Breast epithelium (tissue), 4 donors: ENCODE data around the gene POLR3F. TPM values are rescaled to one million over a fixed set of nuclear protein-coding genes. Genes with fewer than 3 reads are reported as not detected.

Experiments used
- DNase-seq, 2 donors: peaks; one replicate each; pipeline ENCODE4 v3.0.0-alpha.2; 2019; ENCODE audit warnings: low spot score in 2 of 2
- H3K27ac ChIP-seq, 2 donors: fragments of 200-600 bp; sonication (generic) in 1 of 2; one replicate each; pipeline ENCODE4 v1.5.1; 2016 to 2019; ENCODE audit warnings: mild to moderate bottlenecking in 1 of 2
- H3K27me3 ChIP-seq, 2 donors: fragments of 200-600 bp; sonication (generic) in 1 of 2; one replicate each; pipeline versions ENCODE4 v1.5.1 to v1.6.0; 2017 to 2019; ENCODE audit warnings: control low read depth in 1 of 2, mild to moderate bottlenecking in 1 of 2
- H3K36me3 ChIP-seq: fragments of 200-600 bp; one replicate; pipeline ENCODE4 v1.5.1; 2019
- H3K4me1 ChIP-seq, 2 donors: fragments of 200-600 bp; sonication (generic); one replicate each; pipeline ENCODE4 v1.5.1; 2016 to 2019; ENCODE audit warnings: control low read depth in 1 of 2
- H3K4me3 ChIP-seq, 3 donors: fragments of 200-600 bp; sonication (generic); 1 replicate in 2 of 3; 2 replicates in 1 of 3; pipeline ENCODE4 v1.5.1; 2016 to 2019; ENCODE audit warnings: mild to moderate bottlenecking in 3 of 3, moderate library complexity in 2 of 3
- H3K9me3 ChIP-seq, 2 donors: fragments of 200-600 bp; sonication (generic) in 1 of 2; one replicate each; pipeline ENCODE4 v1.5.1; 2016 to 2019; ENCODE audit warnings: control low read depth in 1 of 2
- POLR2A ChIP-seq: fragments of 450-650 bp; IDR thresholded peaks from one replicate; pipeline ENCODE4 v1.6.1; 2016; ENCODE audit warnings: antibody characterized with exemption, mild to moderate bottlenecking, moderate library complexity
- POLR2AphosphoS5 ChIP-seq, 3 donors: sonication (generic); formaldehyde crosslinking; IDR thresholded peaks; one replicate each; pipeline ENCODE4 v1.6.1; 2017; ENCODE audit warnings: antibody characterized with exemption in 3 of 3
- intact Hi-C: fragments of 100-400 bp; cut with DNase I; formaldehyde crosslinking; loops from one replicate; pipeline ENCODE4 v1.15.1; 2023; ENCODE audit warnings: low total_unique reads
- total RNA-seq, 3 donors: library from RNA; depleted of rRNA; stranded (reverse); fragments of >200 nt; gene quantifications; one replicate each; pipeline ENCODE4 v1.1.0, GENCODE V29; 2016
- TF ChIP-seq, protein P1 (sequence below), 3 donors: fragments of 450-650 bp; IDR thresholded peaks; one replicate each; pipeline ENCODE4 v1.5.1; 2016 to 2017; ENCODE audit warnings: antibody characterized with exemption in 3 of 3, mild to moderate bottlenecking in 3 of 3, moderate library complexity in 3 of 3

POLR3F gene
- total RNA-seq, 3 donors from 2014 or later = 6.9 to 17.6 (median 10.1) TPM

DNA sequence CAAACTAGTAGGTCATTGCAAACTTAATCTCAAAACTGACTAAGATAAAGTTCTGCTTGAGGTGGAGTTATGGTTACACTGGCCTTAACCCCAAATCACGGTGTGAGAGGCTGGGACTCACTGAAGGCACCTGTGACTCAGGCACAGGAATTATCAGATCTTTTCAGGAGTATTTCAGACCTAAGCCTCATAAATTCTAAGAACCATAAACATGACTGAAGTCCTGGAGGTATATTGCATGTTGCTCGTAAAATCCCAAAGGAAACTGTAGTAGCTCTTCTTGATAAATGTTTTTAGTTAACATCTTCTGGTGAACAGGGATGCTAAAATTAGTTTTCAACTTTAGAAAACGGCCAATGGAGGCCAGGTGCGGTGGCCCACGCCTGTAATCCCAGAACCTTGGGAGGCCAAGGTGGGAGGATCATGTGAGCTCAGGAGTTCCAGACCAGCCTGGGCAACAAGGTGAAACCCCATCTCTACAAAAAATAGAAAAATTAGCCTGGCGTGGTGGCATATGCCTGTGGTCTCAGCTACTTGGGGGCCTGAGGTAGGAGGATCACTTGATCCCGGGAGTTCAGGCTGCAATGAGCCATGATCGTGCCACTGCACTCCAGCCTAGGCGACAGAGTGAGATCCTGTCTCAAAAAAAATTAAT, 36.9 kb upstream of the POLR3F start:
- Histone ChIP-seq H3K36me3 (no peaks in the 10 kb centered on the region), H3K27ac (no peak overlapping the region), H3K4me1 (no peaks in the 10 kb centered on the region), H3K27me3 (no peaks in the 10 kb centered on the region), H3K9me3 (no peaks in the 10 kb centered on the region), H3K4me3 (no peak overlapping the region)
- intact Hi-C loops = no loop called here
- TF ChIP-seq, protein P1, sequence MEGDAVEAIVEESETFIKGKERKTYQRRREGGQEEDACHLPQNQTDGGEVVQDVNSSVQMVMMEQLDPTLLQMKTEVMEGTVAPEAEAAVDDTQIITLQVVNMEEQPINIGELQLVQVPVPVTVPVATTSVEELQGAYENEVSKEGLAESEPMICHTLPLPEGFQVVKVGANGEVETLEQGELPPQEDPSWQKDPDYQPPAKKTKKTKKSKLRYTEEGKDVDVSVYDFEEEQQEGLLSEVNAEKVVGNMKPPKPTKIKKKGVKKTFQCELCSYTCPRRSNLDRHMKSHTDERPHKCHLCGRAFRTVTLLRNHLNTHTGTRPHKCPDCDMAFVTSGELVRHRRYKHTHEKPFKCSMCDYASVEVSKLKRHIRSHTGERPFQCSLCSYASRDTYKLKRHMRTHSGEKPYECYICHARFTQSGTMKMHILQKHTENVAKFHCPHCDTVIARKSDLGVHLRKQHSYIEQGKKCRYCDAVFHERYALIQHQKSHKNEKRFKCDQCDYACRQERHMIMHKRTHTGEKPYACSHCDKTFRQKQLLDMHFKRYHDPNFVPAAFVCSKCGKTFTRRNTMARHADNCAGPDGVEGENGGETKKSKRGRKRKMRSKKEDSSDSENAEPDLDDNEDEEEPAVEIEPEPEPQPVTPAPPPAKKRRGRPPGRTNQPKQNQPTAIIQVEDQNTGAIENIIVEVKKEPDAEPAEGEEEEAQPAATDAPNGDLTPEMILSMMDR (IDR thresholded peaks at IDR 0.05) = no peak
- no peak for TF ChIP-seq POLR2A
- TF ChIP-seq POLR2AphosphoS5 (IDR thresholded peaks at IDR 0.05) = no peak
- DNase-seq = no peak

DNA sequence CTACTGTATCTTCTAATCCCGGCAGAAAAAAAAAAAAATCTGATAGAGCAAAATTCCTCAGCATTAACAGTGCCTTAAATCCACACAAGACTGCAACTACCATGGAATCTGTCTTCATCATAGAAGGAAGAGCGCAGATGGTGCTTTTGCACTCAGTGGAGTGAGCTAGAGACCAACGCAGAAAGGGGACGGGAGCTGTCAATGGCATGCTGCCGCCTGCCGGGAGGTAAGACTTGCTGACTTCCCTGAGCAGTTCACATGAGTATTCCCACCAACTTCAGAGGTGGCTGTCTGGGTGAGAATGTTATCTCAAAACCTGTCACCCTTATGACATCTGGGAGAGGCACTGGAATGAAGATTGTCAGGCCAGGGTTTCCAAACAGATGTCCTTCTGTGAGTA, 36.0 kb upstream of the POLR3F start:
- intact Hi-C loops = no loop called here
- Histone ChIP-seq H3K9me3 (no peaks in the 10 kb centered on the region), H3K4me3 (no peak overlapping the region), H3K27me3 (no peaks in the 10 kb centered on the region), H3K36me3 (no peaks in the 10 kb centered on the region), H3K4me1 (no peaks in the 10 kb centered on the region), H3K27ac (no peak overlapping the region)
- TF ChIP-seq POLR2AphosphoS5 (IDR thresholded peaks at IDR 0.05) (no peak), POLR2A (no peak)
- TF ChIP-seq, protein P1 (IDR thresholded peaks at IDR 0.05) = no peak
- DNase-seq = no peak

DNA sequence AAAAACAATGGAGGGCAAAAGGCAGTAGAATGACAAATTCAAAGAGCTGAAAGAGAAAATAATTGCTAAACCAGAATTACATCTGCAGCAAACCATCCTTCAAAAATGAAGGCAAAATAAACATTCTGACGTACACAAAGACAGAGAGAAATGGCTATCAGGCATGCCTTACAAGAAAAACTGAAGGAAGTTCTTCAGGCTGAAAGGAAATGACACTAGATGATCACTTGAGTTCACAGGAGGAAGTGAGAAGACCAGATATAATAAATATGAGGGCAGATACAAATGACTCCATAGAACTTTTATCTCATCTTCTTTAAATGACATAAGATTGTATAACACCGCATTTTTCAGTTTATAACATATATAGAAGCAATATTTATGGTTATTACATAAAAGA, 30.3 kb upstream of the POLR3F start:
- Histone ChIP-seq H3K27ac (no peak overlapping the region), H3K4me1 (no peaks in the 10 kb centered on the region), H3K27me3 (no peaks in the 10 kb centered on the region), H3K9me3 (no peaks in the 10 kb centered on the region), H3K4me3 (no peak overlapping the region), H3K36me3 (no peaks in the 10 kb centered on the region)
- TF ChIP-seq POLR2AphosphoS5 (IDR thresholded peaks at IDR 0.05) = no peak
- TF ChIP-seq, protein P1 (IDR thresholded peaks at IDR 0.05) = no peak
- no peak for TF ChIP-seq POLR2A
- DNase-seq = no peak
- intact Hi-C loops = no loop called here

DNA sequence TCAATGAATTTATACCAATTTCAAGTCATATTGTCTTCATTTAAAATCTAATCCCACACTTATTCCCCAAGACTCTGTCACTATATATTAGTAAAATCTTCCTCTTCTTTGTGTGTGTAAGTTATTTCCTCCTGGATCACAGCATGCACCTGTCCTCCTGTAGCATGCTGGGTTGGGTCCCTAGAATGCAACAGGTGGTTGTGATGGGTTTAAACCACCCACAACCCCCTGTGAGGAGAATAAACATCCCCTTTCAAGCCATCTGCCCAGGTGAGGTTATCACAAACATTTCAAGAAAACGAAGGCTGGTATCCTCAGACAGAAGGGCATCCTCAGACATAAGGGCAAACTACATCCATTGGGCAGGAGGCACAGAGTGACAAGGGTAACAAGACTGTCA, 26.8 kb upstream of the POLR3F start:
- TF ChIP-seq POLR2A = no peak
- no peak for TF ChIP-seq POLR2AphosphoS5 (IDR thresholded peaks at IDR 0.05)
- TF ChIP-seq, protein P1 (IDR thresholded peaks at IDR 0.05) = no peak
- Histone ChIP-seq H3K9me3 (no peaks in the 10 kb centered on the region), H3K27me3 (no peaks in the 10 kb centered on the region), H3K4me1 (no peaks in the 10 kb centered on the region), H3K36me3 (no peaks in the 10 kb centered on the region), H3K27ac (no peak overlapping the region), H3K4me3 (no peak overlapping the region)
- no peak for DNase-seq
- intact Hi-C loops = no loop called here

DNA sequence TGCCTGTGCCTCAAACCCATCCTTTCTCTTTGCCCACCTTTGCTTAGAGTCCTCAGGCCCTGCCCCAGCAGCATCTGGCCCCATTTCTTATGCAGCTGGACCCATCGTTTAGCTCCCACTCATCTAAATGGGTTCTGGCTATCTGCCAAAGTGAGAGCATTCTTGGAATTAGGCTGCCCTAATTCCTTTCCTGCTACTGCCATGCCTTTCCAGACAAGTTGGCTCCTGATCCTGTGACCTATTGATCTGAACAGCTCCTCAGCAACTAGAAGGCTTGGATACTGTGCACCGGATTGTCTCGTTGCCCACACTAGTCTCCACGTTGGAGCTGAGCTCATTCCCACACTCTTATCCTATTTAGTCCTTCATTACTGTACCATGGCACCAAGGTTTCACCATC, 23.3 kb upstream of the POLR3F start:
- Histone ChIP-seq H3K4me1 (no peaks in the 10 kb centered on the region), H3K9me3 (no peaks in the 10 kb centered on the region), H3K4me3 (no peak overlapping the region), H3K27me3 (no peaks in the 10 kb centered on the region), H3K36me3 (no peaks in the 10 kb centered on the region), H3K27ac (no peak overlapping the region)
- intact Hi-C loops = no loop called here
- DNase-seq = no peak
- TF ChIP-seq POLR2AphosphoS5 (IDR thresholded peaks at IDR 0.05) (no peak), POLR2A (no peak)
- TF ChIP-seq, protein P1 (IDR thresholded peaks at IDR 0.05) = no peak
